ENCODE data around the gene SNPH. TPM values are rescaled to one million over a fixed set of nuclear protein-coding genes. Genes with fewer than 3 reads are reported as not detected.
"Not testable (repeated sequence)": the region's sequence is repeated elsewhere in the genome, so short reads cannot be mapped to it uniquely, and the experiment has no call there.

The SNPH gene
- total and polyA plus RNA-seq, 7 experiments from 2014 or later = 6.0 to 43.4 (median 16.7) TPM

- peaks cover 0 to 8% (median 4%) of the 10 kb centered on the region in 7 donors for H3K4me1 Mint-ChIP-seq
- H3K36me3 ChIP-seq (ENCODE audit: control insufficient read depth in 2 of 3, insufficient read depth in 3 of 3, low read length in 3 of 3) = no peaks in the 10 kb centered on the region
- no peak overlapping the region for H3K4me3 Mint-ChIP-seq
- H3K4me1 ChIP-seq (ENCODE audit: control insufficient read depth in 2 of 2, insufficient read depth in 2 of 2, low read length in 2 of 2) = no peaks in the 10 kb centered on the region
- ChIA-PET POLR2A (interaction anchor here (2.0 kb wide), 1 partner anchor 13 kb away, joined by 8 read pairs; no protein-coding TSS in a partner anchor), CTCF (interaction anchor here (0.8 kb wide), 1 partner anchor 23 kb away, joined by 3 read pairs; no protein-coding TSS in a partner anchor)
- no peak overlapping the region for H3K27ac ChIP-seq (ENCODE audit: low read depth, low read length)
- peaks cover 0 to 29% (median 12%) of the 10 kb centered on the region in 5 donors for H3K27me3 Mint-ChIP-seq
- H3K9me3 ChIP-seq (ENCODE audit: control insufficient read depth in 2 of 3, low read length in 3 of 3) = no peaks in the 10 kb centered on the region
- no peak for DNase-seq
- H3K4me3 ChIP-seq (ENCODE audit: low read length) = no peak overlapping the region
- H3K9me3 Mint-ChIP-seq = no peaks in the 10 kb centered on the region
- no peak overlapping the region for H3K27ac Mint-ChIP-seq
- peaks cover 0 to 1% (median 0%) of the 10 kb centered on the region in 5 donors for H3K36me3 Mint-ChIP-seq
- H3K27me3 ChIP-seq (ENCODE audit: control insufficient read depth in 2 of 2, insufficient read depth in 2 of 2, low read length in 2 of 2) = no peaks in the 10 kb centered on the region
- intact Hi-C loops (cut with micrococcal nuclease) = no loop called here
- ATAC-seq = no peak
Measured at GRCh38 chr20:1242099-1242498, 24.0 kb upstream of the SNPH start.

- Histone ChIP-seq H3K27me3 (ENCODE audit: control insufficient read depth in 2 of 2, insufficient read depth in 2 of 2, low read length in 2 of 2) (no peaks in the 10 kb centered on the region), H3K27ac (ENCODE audit: low read depth, low read length) (no peak overlapping the region), H3K36me3 (ENCODE audit: control insufficient read depth in 2 of 3, insufficient read depth in 3 of 3, low read length in 3 of 3) (no peaks in the 10 kb centered on the region), H3K9me3 (ENCODE audit: control insufficient read depth in 2 of 3, low read length in 3 of 3) (no peaks in the 10 kb centered on the region), H3K4me3 (ENCODE audit: low read length) (no peak overlapping the region), H3K4me1 (ENCODE audit: control insufficient read depth in 2 of 2, insufficient read depth in 2 of 2, low read length in 2 of 2) (no peaks in the 10 kb centered on the region)
- intact Hi-C loops (cut with micrococcal nuclease) = no loop called here
- H3K27me3 Mint-ChIP-seq = peaks cover 0 to 29% (median 12%) of the 10 kb centered on the region in 5 donors
- DNase-seq = no peak
- H3K4me1 Mint-ChIP-seq = peaks cover 0 to 8% (median 4%) of the 10 kb centered on the region in 7 donors
- peak overlapping the region in 1 of 10 donors; percentile 20 for H3K4me3 Mint-ChIP-seq
- no peaks in the 10 kb centered on the region for H3K9me3 Mint-ChIP-seq
- ChIA-PET POLR2A (interaction anchor here (2.0 kb wide), 1 partner anchor 12 kb away, joined by 8 read pairs; no protein-coding TSS in a partner anchor), CTCF (interaction anchor here (0.6 kb wide), 1 partner anchor 587 kb away, joined by 3 read pairs; no protein-coding TSS in a partner anchor)
- H3K36me3 Mint-ChIP-seq = peaks cover 0 to 1% (median 0%) of the 10 kb centered on the region in 5 donors
- no peak overlapping the region for H3K27ac Mint-ChIP-seq
- ATAC-seq = no peak
Measured at GRCh38 chr20:1242530-1242929, 23.6 kb upstream of the SNPH start.

GRCh38 chr20:1245578-1245977, 20.5 kb upstream of the SNPH start:
- H3K27ac Mint-ChIP-seq = no peak overlapping the region
- H3K9me3 Mint-ChIP-seq = no peaks in the 10 kb centered on the region

GRCh38 chr20:1247689-1248088, 18.4 kb upstream of the SNPH start:
- CTCF ChIA-PET = no interaction called here
- no peak overlapping the region for H3K4me3 Mint-ChIP-seq
- peaks cover 0 to 19% (median 8%) of the 10 kb centered on the region in 5 donors for H3K27me3 Mint-ChIP-seq
- Histone ChIP-seq H3K27ac (ENCODE audit: low read depth, low read length) (no peak overlapping the region), H3K36me3 (ENCODE audit: control insufficient read depth in 2 of 3, insufficient read depth in 3 of 3, low read length in 3 of 3) (no peaks in the 10 kb centered on the region), H3K27me3 (ENCODE audit: control insufficient read depth in 2 of 2, insufficient read depth in 2 of 2, low read length in 2 of 2) (peaks cover 0 to 2% of the 10 kb centered on the region in 2 donors), H3K4me1 (ENCODE audit: control insufficient read depth in 2 of 2, insufficient read depth in 2 of 2, low read length in 2 of 2) (no peaks in the 10 kb centered on the region), H3K4me3 (ENCODE audit: low read length) (no peak overlapping the region), H3K9me3 (ENCODE audit: control insufficient read depth in 2 of 3, low read length in 3 of 3) (no peaks in the 10 kb centered on the region)
- peaks cover 0 to 4% (median 0%) of the 10 kb centered on the region in 5 donors for H3K36me3 Mint-ChIP-seq
- H3K4me1 Mint-ChIP-seq = peaks cover 8 to 22% (median 15%) of the 10 kb centered on the region in 7 donors
- H3K27ac Mint-ChIP-seq = peak overlapping the region in 1 of 9 donors; percentile 21
- intact Hi-C loops (cut with micrococcal nuclease) = no loop called here
- H3K9me3 Mint-ChIP-seq = peaks cover 0 to 6% (median 2%) of the 10 kb centered on the region in 11 donors
- ATAC-seq (no peak), DNase-seq (no peak)
- POLR2A ChIA-PET = interaction anchor here (1.1 to 3.4 kb wide), 3 partner anchors 8 to 26 kb away, joined by 3 to 13 read pairs (median 8); no protein-coding TSS in a partner anchor

More at GRCh38 chr20:1245578-1245977, 20.5 kb upstream of the SNPH start:
- H3K4me3 Mint-ChIP-seq = no peak overlapping the region
- no peaks in the 10 kb centered on the region for H3K36me3 ChIP-seq (ENCODE audit: control insufficient read depth in 2 of 3, insufficient read depth in 3 of 3, low read length in 3 of 3)
- no peak overlapping the region for H3K27ac ChIP-seq (ENCODE audit: low read depth, low read length)
- DNase-seq (no peak), ATAC-seq (no peak)
- POLR2A ChIA-PET = no interaction called here
- peaks cover 0 to 8% (median 4%) of the 10 kb centered on the region in 7 donors for H3K4me1 Mint-ChIP-seq
- peaks cover 0 to 28% (median 5%) of the 10 kb centered on the region in 5 donors for H3K27me3 Mint-ChIP-seq
- H3K9me3 ChIP-seq (ENCODE audit: control insufficient read depth in 2 of 3, low read length in 3 of 3) = no peaks in the 10 kb centered on the region
- no peaks in the 10 kb centered on the region for H3K27me3 ChIP-seq (ENCODE audit: control insufficient read depth in 2 of 2, insufficient read depth in 2 of 2, low read length in 2 of 2)
- CTCF ChIA-PET = no interaction called here
- intact Hi-C loops (cut with micrococcal nuclease) = no loop called here
- no peak overlapping the region for H3K4me3 ChIP-seq (ENCODE audit: low read length)
- H3K36me3 Mint-ChIP-seq = peaks cover 0 to 1% (median 0%) of the 10 kb centered on the region in 5 donors
- no peaks in the 10 kb centered on the region for H3K4me1 ChIP-seq (ENCODE audit: control insufficient read depth in 2 of 2, insufficient read depth in 2 of 2, low read length in 2 of 2)

- H3K27me3 Mint-ChIP-seq = peaks cover 0 to 27% (median 0%) of the 10 kb centered on the region in 5 donors
- H3K9me3 Mint-ChIP-seq; H3K27me3 ChIP-seq (ENCODE audit: control insufficient read depth in 2 of 2, insufficient read depth in 2 of 2, low read length in 2 of 2); H3K4me1 ChIP-seq (ENCODE audit: control insufficient read depth in 2 of 2, insufficient read depth in 2 of 2, low read length in 2 of 2); H3K4me3 ChIP-seq (ENCODE audit: low read length); intact Hi-C loops (cut with micrococcal nuclease); H3K36me3 Mint-ChIP-seq; H3K36me3 ChIP-seq (ENCODE audit: control insufficient read depth in 2 of 3, insufficient read depth in 3 of 3, low read length in 3 of 3); ATAC-seq; CTCF ChIA-PET; H3K27ac ChIP-seq (ENCODE audit: low read depth, low read length); POLR2A ChIA-PET; H3K9me3 ChIP-seq (ENCODE audit: control insufficient read depth in 2 of 3, low read length in 3 of 3); DNase-seq; H3K4me3 Mint-ChIP-seq: not testable (repeated sequence)
- H3K4me1 Mint-ChIP-seq = peaks cover 5 to 20% (median 15%) of the 10 kb centered on the region in 7 donors
- peak overlapping the region in 1 of 9 donors; percentile 30 for H3K27ac Mint-ChIP-seq
Measured at GRCh38 chr20:1250282-1250681, 15.8 kb upstream of the SNPH start.

- DNase-seq (no peak), ATAC-seq (no peak)
- peaks cover 0 to 6% (median 2%) of the 10 kb centered on the region in 11 donors for H3K9me3 Mint-ChIP-seq
- H3K4me3 Mint-ChIP-seq = no peak overlapping the region
- H3K36me3 Mint-ChIP-seq = peaks cover 0 to 4% (median 0%) of the 10 kb centered on the region in 5 donors
- Histone ChIP-seq H3K4me3 (ENCODE audit: low read length) (no peak overlapping the region), H3K9me3 (ENCODE audit: control insufficient read depth in 2 of 3, low read length in 3 of 3) (no peaks in the 10 kb centered on the region), H3K27ac (ENCODE audit: low read depth, low read length) (no peak overlapping the region), H3K36me3 (ENCODE audit: control insufficient read depth in 2 of 3, insufficient read depth in 3 of 3, low read length in 3 of 3) (no peaks in the 10 kb centered on the region), H3K4me1 (ENCODE audit: control insufficient read depth in 2 of 2, insufficient read depth in 2 of 2, low read length in 2 of 2) (no peaks in the 10 kb centered on the region), H3K27me3 (ENCODE audit: control insufficient read depth in 2 of 2, insufficient read depth in 2 of 2, low read length in 2 of 2) (peaks cover 0 to 5% of the 10 kb centered on the region in 2 donors)
- H3K27ac Mint-ChIP-seq = no peak overlapping the region
- peaks cover 0 to 34% (median 0%) of the 10 kb centered on the region in 5 donors for H3K27me3 Mint-ChIP-seq
- ChIA-PET CTCF (no interaction called here), POLR2A (no interaction called here)
- H3K4me1 Mint-ChIP-seq = peaks cover 8 to 20% (median 16%) of the 10 kb centered on the region in 7 donors
- intact Hi-C loops (cut with micrococcal nuclease) = no loop called here
Measured at GRCh38 chr20:1252416-1252815, 13.7 kb upstream of the SNPH start.

- ChIA-PET POLR2A (interaction anchor here (0.6 to 2.5 kb wide), 5 partner anchors 10 to 957 kb away, joined by 3 to 8 read pairs (median 4); partner anchors contain the start of gene ZCCHC3), CTCF (interaction anchor here (1.1 to 1.4 kb wide), 2 partner anchors 12 to 27 kb away, joined by 4 to 5 read pairs; partner anchors contain the start of gene SNPH)
- no peak overlapping the region for H3K27ac ChIP-seq (ENCODE audit: low read depth, low read length)
- Mint-ChIP-seq H3K27ac (no peak overlapping the region), H3K9me3 (peaks cover 0 to 6% (median 2%) of the 10 kb centered on the region in 11 donors), H3K36me3 (peaks cover 0 to 4% (median 0%) of the 10 kb centered on the region in 5 donors), H3K27me3 (peaks cover 0 to 35% (median 0%) of the 10 kb centered on the region in 5 donors), H3K4me1 (peaks cover 8 to 20% (median 16%) of the 10 kb centered on the region in 7 donors), H3K4me3 (no peak overlapping the region)
- no peaks in the 10 kb centered on the region for H3K9me3 ChIP-seq (ENCODE audit: control insufficient read depth in 2 of 3, low read length in 3 of 3)
- DNase-seq = no peak
- ATAC-seq = no peak
- no peak overlapping the region for H3K4me3 ChIP-seq (ENCODE audit: low read length)
- H3K36me3 ChIP-seq (ENCODE audit: control insufficient read depth in 2 of 3, insufficient read depth in 3 of 3, low read length in 3 of 3) = no peaks in the 10 kb centered on the region
- intact Hi-C loops (cut with micrococcal nuclease) = no loop called here
- H3K27me3 ChIP-seq (ENCODE audit: control insufficient read depth in 2 of 2, insufficient read depth in 2 of 2, low read length in 2 of 2) = peaks cover 0 to 8% of the 10 kb centered on the region in 2 donors
- H3K4me1 ChIP-seq (ENCODE audit: control insufficient read depth in 2 of 2, insufficient read depth in 2 of 2, low read length in 2 of 2) = no peaks in the 10 kb centered on the region
Measured at GRCh38 chr20:1254254-1254653, 11.8 kb upstream of the SNPH start.
